ENCODE data around the gene DOK5. TPM values are rescaled to one million over a fixed set of nuclear protein-coding genes. Genes with fewer than 3 reads are reported as not detected.

DOK5 gene
- under 1 TPM in 1 of 6 experiments, not detected in 5; 0.14 TPM for total RNA-seq (2021; fragmentation: NEBNext Ultra II Directional; extraction: Animal tissue kit (Norgen Biotek cat#: 25700))
- long read RNA-seq, result 0 reads

DNA sequence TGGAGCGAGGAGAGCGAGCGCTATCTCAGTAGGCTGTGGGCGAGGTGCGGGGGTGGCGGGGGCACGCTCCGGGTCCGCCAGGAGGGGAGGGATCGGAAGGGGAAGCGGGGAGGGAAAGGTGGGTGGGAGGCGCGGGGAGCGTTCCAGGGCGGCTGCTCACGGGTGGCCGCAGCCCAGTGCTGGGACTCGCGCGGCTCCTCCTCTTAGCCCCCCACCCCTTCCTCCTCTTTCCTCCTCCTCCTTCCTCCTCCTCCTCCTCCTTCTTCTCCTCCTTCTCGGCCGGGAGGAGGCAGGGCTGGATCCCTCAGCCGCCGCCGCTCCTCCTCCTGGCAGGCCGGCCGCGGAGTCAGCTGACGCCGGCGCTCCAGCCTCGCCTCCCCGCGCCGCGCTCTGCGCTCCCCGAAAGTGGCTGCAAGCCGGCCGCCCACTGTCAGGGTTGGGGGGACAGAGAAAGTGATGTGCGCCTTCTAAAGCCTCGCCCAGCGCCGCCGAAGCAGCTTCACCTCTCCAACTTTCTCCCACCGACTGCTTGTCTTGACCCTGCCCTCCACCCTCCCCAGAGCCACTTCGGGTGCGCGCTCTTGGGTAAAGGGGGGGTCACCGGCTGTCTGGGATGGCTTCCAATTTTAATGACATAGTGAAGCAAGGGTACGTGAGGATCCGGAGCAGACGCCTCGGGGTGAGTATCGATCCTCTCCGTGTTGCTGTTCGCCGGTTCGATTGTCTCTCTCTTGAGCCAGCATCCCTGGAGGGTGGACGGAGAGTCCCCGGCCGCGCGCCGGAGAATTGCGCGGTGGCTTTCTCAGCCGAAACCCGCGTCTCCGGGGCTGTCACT lies at the start of gene DOK5:
TSS of gene DOK5 (plus strand) at position 260 of the 835 bp plus-strand sequence. CDS start at position 614, 354 bp downstream.
- H3K27me3 Mint-ChIP-seq (ENCODE audit: insufficient read depth), result peaks cover 11% of the 10 kb centered on the region; the same call in 1 of the 2 replicates
- no peaks in the 10 kb centered on the region for H3K4me1 Mint-ChIP-seq (ENCODE audit: low read depth)
- peak within 1 kb of the TSS; percentile 65; the same call in 1 of the 2 replicates for H3K4me3 Mint-ChIP-seq
- no peaks in the 10 kb centered on the region for H3K9me3 Mint-ChIP-seq
- H3K36me3 Mint-ChIP-seq (ENCODE audit: low read depth), result no peaks in the 10 kb centered on the region
- TF ChIP-seq CTCF (IDR thresholded peaks at IDR 0.05), result no peak
- no peak within 1 kb of the TSS for H3K27ac Mint-ChIP-seq
- DNase-seq, result no peak

- peaks cover 7% of the 10 kb centered on the region; the same call in 1 of the 2 replicates for H3K27me3 Mint-ChIP-seq (ENCODE audit: insufficient read depth)
- peaks cover 16% of the 10 kb centered on the region for H3K9me3 Mint-ChIP-seq
- no peak overlapping the region for H3K27ac Mint-ChIP-seq
- TF ChIP-seq CTCF (IDR thresholded peaks at IDR 0.05), result no peak
- no peak overlapping the region for H3K4me3 Mint-ChIP-seq
- H3K36me3 Mint-ChIP-seq (ENCODE audit: low read depth), result no peaks in the 10 kb centered on the region
- H3K4me1 Mint-ChIP-seq (ENCODE audit: low read depth), result no peaks in the 10 kb centered on the region
- no peak for DNase-seq
Observed at GRCh38 chr20:54429364-54429763, 46.0 kb upstream of the DOK5 start.

DNA sequence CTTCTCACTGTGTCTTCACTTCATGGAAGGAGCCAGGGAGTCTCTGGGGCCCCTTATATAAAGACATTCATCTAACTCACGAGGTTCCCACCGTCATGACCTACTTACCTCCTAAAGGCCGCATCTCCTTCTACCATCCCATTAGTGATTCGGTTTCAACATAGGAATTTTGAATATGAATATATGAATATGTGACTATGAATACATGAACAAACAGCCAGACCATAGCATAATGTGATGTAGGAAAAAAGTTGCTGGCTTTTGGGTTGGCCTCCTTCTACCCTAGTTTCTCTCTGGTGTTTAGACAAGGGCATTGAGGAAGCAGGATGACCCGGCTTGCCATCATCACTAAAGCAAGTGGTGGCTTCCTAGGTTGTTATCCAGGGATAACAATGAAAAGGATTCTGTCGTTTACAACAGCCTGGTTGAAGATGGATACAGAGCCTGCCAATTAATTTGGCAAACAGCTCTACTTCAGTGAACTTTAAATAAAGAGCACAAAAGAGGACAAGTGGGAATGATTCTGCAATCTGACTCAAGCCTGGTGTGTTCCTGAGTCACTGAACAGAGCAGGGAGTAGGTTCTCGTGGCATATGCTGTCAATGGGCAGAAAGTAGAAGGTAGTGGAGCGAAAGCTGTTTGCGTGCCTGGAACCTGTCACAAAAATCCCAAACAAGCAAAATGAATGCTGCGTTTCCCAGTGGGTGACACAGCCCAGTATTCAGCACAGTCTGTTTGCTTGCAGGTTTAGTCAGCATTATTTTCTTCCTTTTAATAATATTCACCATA lies 44.0 kb upstream of the DOK5 start:
- TF ChIP-seq CTCF (IDR thresholded peaks at IDR 0.05), result no peak
- no peaks in the 10 kb centered on the region for H3K4me1 Mint-ChIP-seq (ENCODE audit: low read depth)
- DNase-seq, result no peak
- H3K4me3 Mint-ChIP-seq, result no peak overlapping the region
- no peaks in the 10 kb centered on the region for H3K36me3 Mint-ChIP-seq (ENCODE audit: low read depth)
- H3K27me3 Mint-ChIP-seq (ENCODE audit: insufficient read depth), result peaks cover 9% of the 10 kb centered on the region; the same call in 1 of the 2 replicates
- peaks cover 11% of the 10 kb centered on the region; the same call in 1 of the 2 replicates for H3K9me3 Mint-ChIP-seq
- no peak overlapping the region for H3K27ac Mint-ChIP-seq

GRCh38 chr20:54432966-54433365 lies 42.4 kb upstream of the DOK5 start:
- no peak overlapping the region for H3K27ac Mint-ChIP-seq
- H3K4me1 Mint-ChIP-seq (ENCODE audit: low read depth), result no peaks in the 10 kb centered on the region
- H3K36me3 Mint-ChIP-seq (ENCODE audit: low read depth), result no peaks in the 10 kb centered on the region
- no peak overlapping the region for H3K4me3 Mint-ChIP-seq
- H3K9me3 Mint-ChIP-seq, result peaks cover 11% of the 10 kb centered on the region; the same call in 1 of the 2 replicates
- no peak for TF ChIP-seq CTCF (IDR thresholded peaks at IDR 0.05)
- DNase-seq, result no peak
- H3K27me3 Mint-ChIP-seq (ENCODE audit: insufficient read depth), result peaks cover 9% of the 10 kb centered on the region; the same call in 1 of the 2 replicates

GRCh38 chr20:54433636-54434035 lies 41.8 kb upstream of the DOK5 start:
- DNase-seq, result no peak
- H3K27me3 Mint-ChIP-seq (ENCODE audit: insufficient read depth), result peaks cover 9% of the 10 kb centered on the region; the same call in 1 of the 2 replicates
- no peaks in the 10 kb centered on the region for H3K36me3 Mint-ChIP-seq (ENCODE audit: low read depth)
- TF ChIP-seq CTCF (IDR thresholded peaks at IDR 0.05), result no peak
- no peak overlapping the region for H3K4me3 Mint-ChIP-seq
- no peak overlapping the region for H3K27ac Mint-ChIP-seq
- no peaks in the 10 kb centered on the region for H3K4me1 Mint-ChIP-seq (ENCODE audit: low read depth)
- peaks cover 11% of the 10 kb centered on the region; the same call in 1 of the 2 replicates for H3K9me3 Mint-ChIP-seq
